WTC11 (cell line): ENCODE measurements around the gene ATP2A1. TPM values are rescaled to one million over a fixed set of nuclear protein-coding genes. Genes with fewer than 3 reads are reported as not detected.

Source experiments
- ATAC-seq: fragments of 200-7000 bp; cut with Tn5 transposase; 2 replicates; pipeline ENCODE4 v1.10.0; 2021; ENCODE audit warnings: mild to moderate bottlenecking, moderate library complexity
- CTCF ChIA-PET: fragments of 300-600 bp; sonication (Branson Sonifier 250); formaldehyde crosslinking; loops from one replicate; lab custom pipeline; 2021; ENCODE audit warnings: antibody characterized with exemption; lab: Charles Lee
- POLR2A ChIA-PET: fragments of 350-600 bp; sonication (Branson Sonifier 250); formaldehyde crosslinking; loops from one replicate; lab custom pipeline; 2021; ENCODE audit warnings: antibody characterized with exemption; lab: Charles Lee
- DNase-seq: peaks from one replicate; pipeline ENCODE4 v3.0.0; 2021; ENCODE audit warnings: low spot score
- H3K27ac Mint-ChIP-seq: 2 replicates; pipeline ENCODE4 v1.8.0; 2021; ENCODE audit warnings: mixed read lengths
- H3K27me3 Mint-ChIP-seq: 2 replicates; pipeline ENCODE4 v1.8.0; 2021; ENCODE audit warnings: low read depth, mild to moderate bottlenecking, moderate library complexity, mixed read lengths
- H3K36me3 Mint-ChIP-seq: 2 replicates; pipeline ENCODE4 v1.8.0; 2021; ENCODE audit warnings: mixed read lengths
- H3K4me1 Mint-ChIP-seq: 2 replicates; pipeline ENCODE4 v1.8.0; 2022; ENCODE audit warnings: mixed read lengths
- H3K4me3 Mint-ChIP-seq: 2 replicates; pipeline ENCODE4 v1.8.0; 2021; ENCODE audit warnings: mild to moderate bottlenecking, moderate library complexity, mixed read lengths
- H3K9me3 Mint-ChIP-seq: 2 replicates; pipeline ENCODE4 v1.8.0; 2021; ENCODE audit warnings: mixed read lengths
- CBFB ChIP-seq: sonication (generic); formaldehyde crosslinking; IDR thresholded peaks from 2 replicates; pipeline ENCODE4 v1.8.1; 2022; ENCODE audit warnings: mild to moderate bottlenecking, low read depth, missing genetic modification reagents
- CREM ChIP-seq: sonication (generic); formaldehyde crosslinking; IDR thresholded peaks from 2 replicates; pipeline ENCODE4 v1.8.1; 2022; ENCODE audit warnings: mild to moderate bottlenecking, missing genetic modification reagents, moderate library complexity
- ETV6 ChIP-seq: sonication (generic); formaldehyde crosslinking; IDR thresholded peaks from 2 replicates; pipeline ENCODE4 v1.8.1; 2022; ENCODE audit warnings: mild to moderate bottlenecking, missing genetic modification reagents
- GABPB1 ChIP-seq: sonication (generic); formaldehyde crosslinking; IDR thresholded peaks from 2 replicates; pipeline ENCODE4 v1.8.1; 2023; ENCODE audit warnings: mild to moderate bottlenecking, missing genetic modification reagents
- HMGA2 ChIP-seq: fragments of 250-450 bp; sonication (Bioruptor Pico); IDR thresholded peaks from 2 replicates; pipeline ENCODE4 v1.4.0; 2021; ENCODE audit warnings: mild to moderate bottlenecking, moderate library complexity
- KAT7 ChIP-seq: sonication (generic); formaldehyde crosslinking; IDR thresholded peaks from 2 replicates; pipeline ENCODE4 v1.8.1; 2023; ENCODE audit warnings: missing genetic modification reagents, mild to moderate bottlenecking, borderline replicate concordance
- NFE2L1 ChIP-seq: sonication (generic); formaldehyde crosslinking; IDR thresholded peaks from 2 replicates; pipeline ENCODE4 v1.8.1; 2023; ENCODE audit warnings: missing genetic modification reagents
- NFYB ChIP-seq: sonication (generic); formaldehyde crosslinking; conservative IDR thresholded peaks from 2 replicates; pipeline ENCODE4 v1.8.0; 2022; ENCODE audit warnings: low read depth, missing genetic modification reagents
- SMAD4 ChIP-seq: sonication (generic); formaldehyde crosslinking; IDR thresholded peaks from 2 replicates; pipeline ENCODE4 v1.8.0; 2022; ENCODE audit warnings: mild to moderate bottlenecking, missing genetic modification reagents
- SOX15 ChIP-seq: fragments of 250-450 bp; sonication (Bioruptor Pico); IDR thresholded peaks from 2 replicates; pipeline ENCODE4 v1.9.0; 2021; ENCODE audit warnings: mild to moderate bottlenecking
- TEAD1 ChIP-seq: sonication (generic); formaldehyde crosslinking; IDR thresholded peaks from 2 replicates; pipeline ENCODE4 v1.8.0; 2022; ENCODE audit warnings: mild to moderate bottlenecking, missing genetic modification reagents
- ZNF138 ChIP-seq: sonication (generic); formaldehyde crosslinking; conservative IDR thresholded peaks from 2 replicates; pipeline ENCODE4 v1.8.1; 2022; ENCODE audit warnings: mild to moderate bottlenecking, moderate library complexity, missing genetic modification reagents
- ZNF232 ChIP-seq: sonication (generic); formaldehyde crosslinking; IDR thresholded peaks from 2 replicates; pipeline ENCODE4 v1.8.0; 2022; ENCODE audit warnings: mild to moderate bottlenecking, missing genetic modification reagents
- ZNF317 ChIP-seq: sonication (generic); formaldehyde crosslinking; IDR thresholded peaks from 2 replicates; pipeline ENCODE4 v1.8.1; 2023; ENCODE audit warnings: low read depth, mild to moderate bottlenecking, moderate library complexity, missing genetic modification reagents, borderline replicate concordance
- ZNF416 ChIP-seq: fragments of 250-450 bp; sonication (Bioruptor Pico); IDR thresholded peaks from 2 replicates; pipeline ENCODE4 v1.9.0; 2021; ENCODE audit warnings: mild to moderate bottlenecking, inconsistent platforms
- total RNA-seq: library from RNA; stranded (reverse); gene quantifications from 3 replicates; pipeline ENCODE4 v1.2.3, GENCODE V29; 2021
- TF ChIP-seq, protein P1 (sequence below): fragments of 250-450 bp; sonication (Bioruptor Pico); IDR thresholded peaks from 2 replicates; pipeline ENCODE4 v1.9.0; 2021; ENCODE audit warnings: mild to moderate bottlenecking, borderline replicate concordance
- TF ChIP-seq, protein P2 (sequence below): fragments of 250-450 bp; sonication (Bioruptor Pico); IDR thresholded peaks from 2 replicates; pipeline ENCODE4 v1.9.0; 2021; ENCODE audit warnings: moderate library complexity, mild to moderate bottlenecking, inconsistent platforms, borderline replicate concordance
- TF ChIP-seq, protein P3 (sequence below): sonication (generic); formaldehyde crosslinking; IDR thresholded peaks from 2 replicates; pipeline ENCODE4 v1.8.0; 2022; ENCODE audit warnings: mild to moderate bottlenecking, missing genetic modification reagents

Gene ATP2A1
- total RNA-seq, 1 experiment from 2014 or later, result 6.4 TPM

DNA sequence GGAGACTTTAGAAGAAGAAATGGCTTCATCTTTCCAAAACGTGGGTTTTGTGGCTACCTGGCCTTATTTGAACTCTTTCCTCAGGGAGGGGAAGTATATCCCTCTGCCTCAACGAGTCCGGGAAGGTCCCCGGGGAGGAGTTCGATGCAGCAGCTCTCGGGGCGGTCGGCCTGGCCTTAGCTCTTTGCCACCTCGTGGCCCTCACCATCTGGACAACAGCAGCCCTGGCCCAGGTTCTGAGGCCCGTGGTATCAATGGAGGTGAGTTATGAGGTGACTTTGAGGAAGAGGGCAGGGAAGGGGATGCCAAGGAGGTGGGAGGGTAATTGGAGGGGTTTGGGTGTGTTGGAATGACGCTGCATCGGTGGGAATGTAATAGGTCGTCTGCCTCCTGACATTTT is 47.8 kb upstream of the ATP2A1 start:
- Mint-ChIP-seq H3K27ac (no peak overlapping the region), H3K4me1 (peaks cover 5% of the 10 kb centered on the region; the same call in 1 of the 2 replicates), H3K36me3 (peaks cover 91% of the 10 kb centered on the region), H3K27me3 (no peaks in the 10 kb centered on the region), H3K4me3 (no peak overlapping the region), H3K9me3 (no peaks in the 10 kb centered on the region)
- DNase-seq, result no peak
- no peak for TF ChIP-seq KAT7 (CRISPR knock-in tag)
- ChIA-PET CTCF (interaction anchor here (1.5 kb wide), 1 partner anchor 115 kb away, joined by 3 read pairs; no protein-coding TSS in a partner anchor), POLR2A (interaction anchor here (1.7 kb wide), 1 partner anchor 8 kb away, joined by 4 read pairs; the partner anchor contains the start of gene ATXN2L)
- ATAC-seq, result no peak

DNA sequence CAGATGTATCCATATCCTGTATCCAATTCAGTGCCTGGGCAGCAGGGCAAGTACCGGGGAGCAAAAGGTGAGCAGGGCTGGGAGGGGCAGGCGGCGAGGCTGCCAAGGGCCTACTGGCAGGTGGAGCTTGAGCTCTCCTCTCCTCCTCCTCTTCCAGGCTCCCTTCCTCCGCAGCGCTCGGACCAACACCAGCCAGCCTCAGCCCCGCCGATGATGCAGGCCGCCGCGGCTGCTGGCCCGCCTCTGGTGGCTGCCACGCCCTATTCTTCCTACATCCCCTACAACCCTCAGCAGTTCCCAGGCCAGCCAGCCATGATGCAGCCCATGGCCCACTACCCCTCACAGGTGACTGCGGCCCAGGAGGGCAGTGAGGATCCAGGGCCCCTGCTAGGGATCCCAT is 43.9 kb upstream of the ATP2A1 start:
- no peaks in the 10 kb centered on the region for H3K27me3 Mint-ChIP-seq
- H3K4me3 Mint-ChIP-seq, result no peak overlapping the region
- ATAC-seq (no peak), DNase-seq (no peak)
- no peaks in the 10 kb centered on the region for H3K9me3 Mint-ChIP-seq
- CTCF ChIA-PET, result interaction anchor here (0.6 to 1.0 kb wide), 2 partner anchors 12 to 137 kb away, joined by 3 read pairs; partner anchors contain the start of gene TUFM
- peaks cover 75% of the 10 kb centered on the region for H3K36me3 Mint-ChIP-seq
- POLR2A ChIA-PET, result interaction anchor here (1.8 kb wide), 1 partner anchor 8 kb away, joined by 4 read pairs; no protein-coding TSS in a partner anchor
- TF ChIP-seq ZNF232 (CRISPR knock-in tag) (no peak), NFYB (CRISPR knock-in tag) (no peak), SOX15 (CRISPR knock-in tag) (no peak), CBFB (no peak), GABPB1 (CRISPR knock-in tag) (no peak), NFE2L1 (CRISPR knock-in tag) (no peak), SMAD4 (no peak), ZNF416 (CRISPR knock-in tag) (no peak), HMGA2 (CRISPR knock-in tag) (no peak), CREM (CRISPR knock-in tag) (no peak), ETV6 (CRISPR knock-in tag) (no peak), ZNF317 (no peak), KAT7 (CRISPR knock-in tag) (no peak), TEAD1 (no peak), ZNF138 (CRISPR knock-in tag) (no peak)
- TF ChIP-seq, protein P1, sequence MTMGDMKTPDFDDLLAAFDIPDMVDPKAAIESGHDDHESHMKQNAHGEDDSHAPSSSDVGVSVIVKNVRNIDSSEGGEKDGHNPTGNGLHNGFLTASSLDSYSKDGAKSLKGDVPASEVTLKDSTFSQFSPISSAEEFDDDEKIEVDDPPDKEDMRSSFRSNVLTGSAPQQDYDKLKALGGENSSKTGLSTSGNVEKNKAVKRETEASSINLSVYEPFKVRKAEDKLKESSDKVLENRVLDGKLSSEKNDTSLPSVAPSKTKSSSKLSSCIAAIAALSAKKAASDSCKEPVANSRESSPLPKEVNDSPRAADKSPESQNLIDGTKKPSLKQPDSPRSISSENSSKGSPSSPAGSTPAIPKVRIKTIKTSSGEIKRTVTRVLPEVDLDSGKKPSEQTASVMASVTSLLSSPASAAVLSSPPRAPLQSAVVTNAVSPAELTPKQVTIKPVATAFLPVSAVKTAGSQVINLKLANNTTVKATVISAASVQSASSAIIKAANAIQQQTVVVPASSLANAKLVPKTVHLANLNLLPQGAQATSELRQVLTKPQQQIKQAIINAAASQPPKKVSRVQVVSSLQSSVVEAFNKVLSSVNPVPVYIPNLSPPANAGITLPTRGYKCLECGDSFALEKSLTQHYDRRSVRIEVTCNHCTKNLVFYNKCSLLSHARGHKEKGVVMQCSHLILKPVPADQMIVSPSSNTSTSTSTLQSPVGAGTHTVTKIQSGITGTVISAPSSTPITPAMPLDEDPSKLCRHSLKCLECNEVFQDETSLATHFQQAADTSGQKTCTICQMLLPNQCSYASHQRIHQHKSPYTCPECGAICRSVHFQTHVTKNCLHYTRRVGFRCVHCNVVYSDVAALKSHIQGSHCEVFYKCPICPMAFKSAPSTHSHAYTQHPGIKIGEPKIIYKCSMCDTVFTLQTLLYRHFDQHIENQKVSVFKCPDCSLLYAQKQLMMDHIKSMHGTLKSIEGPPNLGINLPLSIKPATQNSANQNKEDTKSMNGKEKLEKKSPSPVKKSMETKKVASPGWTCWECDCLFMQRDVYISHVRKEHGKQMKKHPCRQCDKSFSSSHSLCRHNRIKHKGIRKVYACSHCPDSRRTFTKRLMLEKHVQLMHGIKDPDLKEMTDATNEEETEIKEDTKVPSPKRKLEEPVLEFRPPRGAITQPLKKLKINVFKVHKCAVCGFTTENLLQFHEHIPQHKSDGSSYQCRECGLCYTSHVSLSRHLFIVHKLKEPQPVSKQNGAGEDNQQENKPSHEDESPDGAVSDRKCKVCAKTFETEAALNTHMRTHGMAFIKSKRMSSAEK, result no peak
- TF ChIP-seq, protein P2, sequence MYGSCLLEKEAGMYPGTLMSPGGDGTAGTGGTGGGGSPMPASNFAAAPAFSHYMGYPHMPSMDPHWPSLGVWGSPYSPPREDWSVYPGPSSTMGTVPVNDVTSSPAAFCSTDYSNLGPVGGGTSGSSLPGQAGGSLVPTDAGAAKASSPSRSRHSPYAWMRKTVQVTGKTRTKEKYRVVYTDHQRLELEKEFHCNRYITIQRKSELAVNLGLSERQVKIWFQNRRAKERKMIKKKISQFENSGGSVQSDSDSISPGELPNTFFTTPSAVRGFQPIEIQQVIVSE (CRISPR knock-in tag), result no peak
- TF ChIP-seq, protein P3, sequence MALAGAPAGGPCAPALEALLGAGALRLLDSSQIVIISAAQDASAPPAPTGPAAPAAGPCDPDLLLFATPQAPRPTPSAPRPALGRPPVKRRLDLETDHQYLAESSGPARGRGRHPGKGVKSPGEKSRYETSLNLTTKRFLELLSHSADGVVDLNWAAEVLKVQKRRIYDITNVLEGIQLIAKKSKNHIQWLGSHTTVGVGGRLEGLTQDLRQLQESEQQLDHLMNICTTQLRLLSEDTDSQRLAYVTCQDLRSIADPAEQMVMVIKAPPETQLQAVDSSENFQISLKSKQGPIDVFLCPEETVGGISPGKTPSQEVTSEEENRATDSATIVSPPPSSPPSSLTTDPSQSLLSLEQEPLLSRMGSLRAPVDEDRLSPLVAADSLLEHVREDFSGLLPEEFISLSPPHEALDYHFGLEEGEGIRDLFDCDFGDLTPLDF (CRISPR knock-in tag), result no peak
- H3K27ac Mint-ChIP-seq, result no peak overlapping the region
- no peaks in the 10 kb centered on the region for H3K4me1 Mint-ChIP-seq
